Right cardiac atrium (tissue), 5 donors: ENCODE results near the gene BCAS3. TPM values are rescaled to one million over a fixed set of nuclear protein-coding genes. Genes with fewer than 3 reads are reported as not detected.

ENCODE experiments used
- ATAC-seq, 2 donors: fragments of 200-7000 bp; cut with Tn5 transposase; one replicate each; pipeline versions ENCODE4 v1.8.0 to v1.9.1; 2020; ENCODE audit warnings: moderate library complexity in 2 of 2, mild to moderate bottlenecking in 1 of 2
- DNase-seq, 3 donors: peaks; one replicate each; pipeline ENCODE4 v3.0.0-alpha.2; 2020
- H3K27ac ChIP-seq: one replicate; pipeline ENCODE4 v1.5.1; 2013; ENCODE audit warnings: mild to moderate bottlenecking, low read length, control low read depth, moderate library complexity
- H3K27me3 ChIP-seq: one replicate; pipeline ENCODE4 v1.6.1; 2013; ENCODE audit not compliant: control insufficient read depth, insufficient read depth
- H3K4me1 ChIP-seq: one replicate; pipeline ENCODE4 v1.6.1; 2013; ENCODE audit warnings: low read length; ENCODE audit not compliant: control insufficient read depth, insufficient read depth
- H3K4me3 ChIP-seq: one replicate; pipeline ENCODE4 v1.5.1; 2013; ENCODE audit warnings: low read length, control low read depth
- H3K9me3 ChIP-seq: one replicate; pipeline ENCODE4 v1.6.1; 2013; ENCODE audit warnings: low read length; ENCODE audit not compliant: control insufficient read depth
- whole genome bisulfite sequencing: extraction: QIAGEN DNeasy Blood & Tissue Kit; methylation state at CpG from one replicate; pipeline ENCODE4 v1.1.7; 2013; 5-methylcytosine and 5-hydroxymethylcytosine counted together
- intact Hi-C, 4 donors: fragments of 100-400 bp; cut with DNase I; formaldehyde crosslinking; loops; one replicate each; pipeline versions ENCODE4 v1.11.0 to v1.14.0; 2022 to 2023
- polyA plus RNA-seq: library from polyadenylated mRNA; stranded (reverse); fragments of 200-250 nt; gene quantifications from one replicate; pipeline ENCODE4 v1.2.3, GENCODE V29; 2013
- total RNA-seq, 4 donors: library from RNA; stranded (reverse); fragmentation: NEBNext Ultra II Directional; extraction: Animal tissue kit (Norgen Biotek cat#: 25700); gene quantifications; one replicate each; pipeline ENCODE4 v1.2.1, GENCODE V29; 2021
- donor health status: healthy with polysubstance abuse.
- donor health status: DM: no; HTN: yes; CAD: no.
- donor health status: DM: no; HTN: no; CAD: no.
- donor health status: DM: no; HTN: yes; CAD: no; lungs with severe emphysema.
- donor health status: DM: yes; HTN: yes; CAD: no.

Gene BCAS3
- total and polyA plus RNA-seq, 5 donors: 6.6 to 19.6 (median 19.1) TPM

- H3K9me3 ChIP-seq: no peaks in the 10 kb centered on the region
- peaks cover 6% of the 10 kb centered on the region for H3K4me1 ChIP-seq
- 70% methylated on average over 12 of the region's 12 CpGs for WGBS
- H3K4me3 ChIP-seq: no peak overlapping the region
- DNase-seq (no peak), ATAC-seq (no peak)
- no peaks in the 10 kb centered on the region for H3K27me3 ChIP-seq
- peak overlapping the region; percentile 0 for H3K27ac ChIP-seq
- intact Hi-C loops: no loop called here
Observed at GRCh38 chr17:61323909-61324868, 646.5 kb downstream of the BCAS3 start.

GRCh38 chr17:61324950-61325349, 647.3 kb downstream of the BCAS3 start:
- no peaks in the 10 kb centered on the region for H3K9me3 ChIP-seq
- ATAC-seq: no peak
- intact Hi-C loops: no loop called here
- DNase-seq: no peak
- H3K27ac ChIP-seq: peak overlapping the region; percentile 8
- WGBS: 70% methylated on average over 5 of the region's 5 CpGs
- no peaks in the 10 kb centered on the region for H3K27me3 ChIP-seq
- H3K4me1 ChIP-seq: peaks cover 6% of the 10 kb centered on the region
- no peak overlapping the region for H3K4me3 ChIP-seq

GRCh38 chr17:61325382-61326073, 647.9 kb downstream of the BCAS3 start:
- Histone ChIP-seq H3K4me1 (peaks cover 6% of the 10 kb centered on the region), H3K27me3 (no peaks in the 10 kb centered on the region), H3K4me3 (no peak overlapping the region), H3K27ac (peak overlapping the region; percentile 8), H3K9me3 (no peaks in the 10 kb centered on the region)
- no peak for ATAC-seq
- 56% methylated on average over 6 of the region's 6 CpGs for WGBS
- no peak for DNase-seq
- intact Hi-C loops: no loop called here

GRCh38 chr17:61326330-61326729, 648.7 kb downstream of the BCAS3 start:
- H3K4me1 ChIP-seq: peaks cover 13% of the 10 kb centered on the region
- no peaks in the 10 kb centered on the region for H3K9me3 ChIP-seq
- no peaks in the 10 kb centered on the region for H3K27me3 ChIP-seq
- intact Hi-C loops: no loop called here
- no peak overlapping the region for H3K27ac ChIP-seq
- 89% methylated on average over 3 of the region's 3 CpGs for WGBS
- DNase-seq (no peak), ATAC-seq (no peak)
- H3K4me3 ChIP-seq: no peak overlapping the region

- H3K27me3 ChIP-seq: no peaks in the 10 kb centered on the region
- 99% methylated on average over 6 of the region's 6 CpGs for WGBS
- H3K27ac ChIP-seq: no peak overlapping the region
- ATAC-seq (no peak), DNase-seq (no peak)
- no peaks in the 10 kb centered on the region for H3K9me3 ChIP-seq
- intact Hi-C loops: no loop called here
- H3K4me3 ChIP-seq: no peak overlapping the region
- H3K4me1 ChIP-seq: peaks cover 13% of the 10 kb centered on the region
Observed at GRCh38 chr17:61328351-61328750, 650.7 kb downstream of the BCAS3 start.

GRCh38 chr17:61330174-61331150, 652.8 kb downstream of the BCAS3 start:
- no peak overlapping the region for H3K4me3 ChIP-seq
- intact Hi-C loops: no loop called here
- 89% methylated on average over 11 of the region's 11 CpGs for WGBS
- peak overlapping the region; percentile 72 for H3K27ac ChIP-seq
- ATAC-seq: no peak
- H3K27me3 ChIP-seq: no peaks in the 10 kb centered on the region
- no peak for DNase-seq
- no peaks in the 10 kb centered on the region for H3K9me3 ChIP-seq
- peaks cover 7% of the 10 kb centered on the region for H3K4me1 ChIP-seq

- peak in 1 of 3 donors; percentile 59 for DNase-seq
- H3K4me1 ChIP-seq: peaks cover 7% of the 10 kb centered on the region
- 12% methylated on average over 2 of the region's 2 CpGs for WGBS
- intact Hi-C loops: no loop called here
- H3K27me3 ChIP-seq: no peaks in the 10 kb centered on the region
- no peak overlapping the region for H3K4me3 ChIP-seq
- no peaks in the 10 kb centered on the region for H3K9me3 ChIP-seq
- H3K27ac ChIP-seq: no peak overlapping the region
- peak; percentile 23 to 41 for ATAC-seq
Observed at GRCh38 chr17:61331178-61331577, 653.5 kb downstream of the BCAS3 start.

- DNase-seq (no peak), ATAC-seq (no peak)
- intact Hi-C loops: no loop called here
- 95% methylated on average over 9 of the region's 9 CpGs for WGBS
- H3K4me1 ChIP-seq: peaks cover 7% of the 10 kb centered on the region
- H3K27me3 ChIP-seq: no peaks in the 10 kb centered on the region
- H3K27ac ChIP-seq: peak overlapping the region; percentile 31
- no peak overlapping the region for H3K4me3 ChIP-seq
- no peaks in the 10 kb centered on the region for H3K9me3 ChIP-seq
Observed at GRCh38 chr17:61331886-61332285, 654.2 kb downstream of the BCAS3 start.

- no peaks in the 10 kb centered on the region for H3K27me3 ChIP-seq
- H3K4me3 ChIP-seq: no peak overlapping the region
- H3K9me3 ChIP-seq: no peaks in the 10 kb centered on the region
- DNase-seq (no peak), ATAC-seq (no peak)
- WGBS: 92% methylated on average over 8 of the region's 8 CpGs
- H3K27ac ChIP-seq: no peak overlapping the region
- peaks cover 10% of the 10 kb centered on the region for H3K4me1 ChIP-seq
- intact Hi-C loops: no loop called here
Observed at GRCh38 chr17:61333136-61333535, 655.5 kb downstream of the BCAS3 start.

GRCh38 chr17:61334673-61335072, 657.0 kb downstream of the BCAS3 start:
- intact Hi-C loops: no loop called here
- Histone ChIP-seq H3K27ac (no peak overlapping the region), H3K9me3 (no peaks in the 10 kb centered on the region), H3K27me3 (no peaks in the 10 kb centered on the region), H3K4me3 (no peak overlapping the region), H3K4me1 (peaks cover 16% of the 10 kb centered on the region)
- 96% methylated on average over 5 of the region's 5 CpGs for WGBS
- ATAC-seq (no peak), DNase-seq (no peak)
